ENCODE data around the gene ASCC1.

Gene ASCC1

GRCh38 chr10:72081772-72082590 lies 134.1 kb downstream of the ASCC1 start:
- no peak for DNase-seq (ENCODE audit: low read depth)

GRCh38 chr10:72081210-72081609 lies 134.9 kb downstream of the ASCC1 start:
- DNase-seq (ENCODE audit: low read depth), result no peak

DNA sequence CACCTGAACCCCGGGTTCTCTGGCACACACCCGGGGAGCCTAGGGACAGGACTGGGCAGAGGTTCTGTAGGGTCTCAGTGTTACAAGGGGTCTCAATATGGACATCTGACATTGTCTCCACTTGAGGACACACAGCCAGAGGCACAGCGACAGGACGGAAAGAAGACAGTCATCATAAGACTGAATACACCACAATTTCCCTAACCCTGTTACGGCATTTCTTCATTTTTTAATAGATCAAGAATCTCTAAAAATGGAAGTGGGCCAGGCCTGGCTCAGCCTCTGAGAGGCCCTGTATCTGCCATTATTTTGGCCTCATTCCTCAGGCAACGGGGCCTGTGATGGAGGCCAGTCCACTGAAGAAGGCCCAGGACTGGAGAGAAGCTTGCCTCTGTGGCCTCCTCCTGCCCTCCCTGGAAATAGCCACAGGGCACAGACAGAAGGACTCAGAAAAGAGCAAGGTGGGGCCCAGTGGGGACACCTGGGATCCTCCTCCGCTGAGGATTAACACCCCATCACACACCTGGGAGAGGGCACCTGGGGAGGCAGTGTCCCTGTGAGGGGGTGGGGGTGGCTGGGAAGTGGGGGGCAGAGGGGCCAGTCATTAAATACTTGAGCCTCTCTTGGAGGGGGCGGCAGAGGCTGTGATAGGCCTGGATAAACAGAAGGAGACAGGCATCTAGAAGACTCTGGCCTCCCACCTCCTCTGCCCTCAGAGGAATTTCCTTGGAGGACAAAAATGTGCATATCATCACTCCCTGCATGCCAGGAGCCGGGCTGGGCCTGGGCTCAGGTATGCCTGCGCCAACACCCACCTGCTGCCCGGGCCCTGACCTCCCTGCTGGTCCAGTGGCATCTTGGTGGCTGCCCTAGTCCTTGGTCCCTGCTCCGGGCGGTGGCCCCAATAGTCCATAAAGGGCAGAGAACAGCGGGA lies 135.8 kb downstream of the ASCC1 start:
- DNase-seq (ENCODE audit: low read depth), result no peak

DNA sequence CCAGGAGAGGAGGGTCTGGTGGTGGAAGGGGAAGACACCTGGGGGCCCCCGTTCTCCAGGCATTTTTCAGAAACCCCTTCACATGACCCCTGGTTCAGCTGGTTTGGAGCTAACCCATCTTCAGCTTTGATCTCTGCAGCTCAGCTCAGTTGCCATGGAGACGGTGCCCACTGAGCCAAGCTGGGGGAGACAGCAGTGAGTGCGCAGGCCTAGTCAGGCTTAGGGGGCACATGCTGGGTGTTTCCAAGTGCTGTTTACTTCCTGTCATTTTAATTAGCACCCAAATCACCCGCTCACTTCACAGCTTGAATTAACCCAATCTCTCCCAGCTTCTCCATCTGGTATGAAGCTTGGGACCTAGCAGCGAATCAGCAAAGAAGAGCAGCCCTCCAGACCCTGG lies 136.7 kb downstream of the ASCC1 start:
- peak; percentile 38 for DNase-seq (ENCODE audit: low read depth)

GRCh38 chr10:72077275-72077990 lies 138.6 kb downstream of the ASCC1 start:
- no peak for DNase-seq (ENCODE audit: low read depth)

DNA sequence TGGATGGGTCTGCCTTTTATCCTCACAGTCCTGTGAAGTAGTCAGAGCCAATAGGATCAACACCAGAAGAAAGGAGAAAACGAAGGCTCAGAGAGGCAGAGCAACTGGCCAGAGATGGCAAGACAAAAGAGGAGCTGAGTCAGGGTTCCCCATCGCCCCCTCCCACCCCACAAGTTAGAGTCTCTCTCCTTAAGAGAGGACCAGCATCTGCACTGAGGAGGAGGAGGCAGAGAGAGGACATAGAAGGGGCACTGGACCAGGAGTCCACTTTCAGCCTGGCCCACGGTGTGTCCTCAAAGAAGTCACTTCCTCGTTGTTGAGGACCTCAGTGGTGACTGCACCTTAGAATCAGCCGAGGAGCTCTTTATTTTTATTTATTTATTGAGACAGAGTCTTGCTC lies 139.3 kb downstream of the ASCC1 start:
- DNase-seq (ENCODE audit: low read depth), result no peak

DNA sequence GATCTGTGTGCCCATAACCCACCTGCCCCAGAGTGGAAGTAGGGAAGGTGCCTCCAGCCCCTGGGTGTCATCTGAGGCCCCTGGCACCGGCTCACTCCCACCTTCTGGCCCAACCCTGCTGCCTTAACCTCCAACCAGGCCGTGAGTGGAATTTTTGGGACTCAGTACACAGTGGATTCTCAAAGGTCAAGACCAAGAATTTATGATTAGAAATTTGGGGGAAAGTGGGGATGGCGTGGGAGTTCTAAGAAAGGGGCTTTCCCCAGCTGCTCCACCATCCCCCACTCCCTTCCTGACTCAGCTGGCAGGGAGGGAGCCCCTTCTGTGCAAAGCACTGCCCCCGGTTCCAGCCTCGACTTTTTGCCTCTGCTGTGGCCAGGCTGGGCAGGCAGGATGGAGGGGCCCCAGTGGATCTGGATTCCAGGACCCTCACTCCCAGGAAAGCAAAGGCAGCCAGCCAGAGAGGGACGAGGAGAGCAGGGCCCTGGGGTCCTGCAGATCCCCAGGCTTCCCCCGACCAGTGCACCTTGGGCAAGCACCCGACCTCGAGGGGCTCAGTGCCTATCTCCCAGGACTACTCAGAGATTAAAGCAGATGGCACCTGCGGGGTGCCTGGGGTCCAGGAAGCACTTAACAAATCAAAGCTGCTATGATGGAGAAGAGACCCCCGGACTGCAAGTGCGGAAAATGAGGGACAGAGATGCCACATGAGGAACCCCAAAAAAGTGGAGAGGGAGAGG lies 140.5 kb downstream of the ASCC1 start:
- DNase-seq (ENCODE audit: low read depth), result peak; percentile 39

GRCh38 chr10:72074574-72075375 lies 141.3 kb downstream of the ASCC1 start:
- DNase-seq (ENCODE audit: low read depth), result no peak

GRCh38 chr10:72073708-72074573 lies 142.1 kb downstream of the ASCC1 start:
- DNase-seq (ENCODE audit: low read depth), result no peak

DNA sequence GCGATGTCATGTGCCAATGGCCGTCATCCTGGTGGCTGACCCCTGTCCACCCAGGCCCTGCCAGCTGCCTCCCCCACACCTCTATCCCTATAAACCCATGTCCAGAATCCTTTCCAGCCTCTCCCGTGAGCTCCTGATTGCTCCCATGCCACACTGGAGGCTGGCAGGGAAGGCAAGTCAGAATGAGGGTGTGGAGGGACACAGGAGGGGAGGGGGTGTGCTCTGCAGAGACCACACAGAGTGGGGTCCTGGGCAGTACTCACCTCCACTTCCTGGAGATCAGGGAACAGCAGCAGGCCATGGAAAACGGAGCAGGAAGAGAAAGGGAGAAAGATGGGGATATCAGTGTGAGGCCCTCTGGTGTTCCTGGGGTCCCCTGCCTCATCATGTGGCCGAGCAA lies 143.4 kb downstream of the ASCC1 start:
- DNase-seq (ENCODE audit: low read depth), result no peak

- DNase-seq (ENCODE audit: low read depth), result no peak
Measured at GRCh38 chr10:72072046-72072445, 144.0 kb downstream of the ASCC1 start.

- DNase-seq (ENCODE audit: low read depth), result no peak
Measured at GRCh38 chr10:72069751-72070526, 146.1 kb downstream of the ASCC1 start.

- DNase-seq (ENCODE audit: low read depth), result no peak
Measured at GRCh38 chr10:72068901-72069446, 147.1 kb downstream of the ASCC1 start.

- no peak for DNase-seq (ENCODE audit: low read depth)
Measured at GRCh38 chr10:72068126-72068765, 147.8 kb downstream of the ASCC1 start.

GRCh38 chr10:72067463-72068125 lies 148.5 kb downstream of the ASCC1 start:
- no peak for DNase-seq (ENCODE audit: low read depth)

DNA sequence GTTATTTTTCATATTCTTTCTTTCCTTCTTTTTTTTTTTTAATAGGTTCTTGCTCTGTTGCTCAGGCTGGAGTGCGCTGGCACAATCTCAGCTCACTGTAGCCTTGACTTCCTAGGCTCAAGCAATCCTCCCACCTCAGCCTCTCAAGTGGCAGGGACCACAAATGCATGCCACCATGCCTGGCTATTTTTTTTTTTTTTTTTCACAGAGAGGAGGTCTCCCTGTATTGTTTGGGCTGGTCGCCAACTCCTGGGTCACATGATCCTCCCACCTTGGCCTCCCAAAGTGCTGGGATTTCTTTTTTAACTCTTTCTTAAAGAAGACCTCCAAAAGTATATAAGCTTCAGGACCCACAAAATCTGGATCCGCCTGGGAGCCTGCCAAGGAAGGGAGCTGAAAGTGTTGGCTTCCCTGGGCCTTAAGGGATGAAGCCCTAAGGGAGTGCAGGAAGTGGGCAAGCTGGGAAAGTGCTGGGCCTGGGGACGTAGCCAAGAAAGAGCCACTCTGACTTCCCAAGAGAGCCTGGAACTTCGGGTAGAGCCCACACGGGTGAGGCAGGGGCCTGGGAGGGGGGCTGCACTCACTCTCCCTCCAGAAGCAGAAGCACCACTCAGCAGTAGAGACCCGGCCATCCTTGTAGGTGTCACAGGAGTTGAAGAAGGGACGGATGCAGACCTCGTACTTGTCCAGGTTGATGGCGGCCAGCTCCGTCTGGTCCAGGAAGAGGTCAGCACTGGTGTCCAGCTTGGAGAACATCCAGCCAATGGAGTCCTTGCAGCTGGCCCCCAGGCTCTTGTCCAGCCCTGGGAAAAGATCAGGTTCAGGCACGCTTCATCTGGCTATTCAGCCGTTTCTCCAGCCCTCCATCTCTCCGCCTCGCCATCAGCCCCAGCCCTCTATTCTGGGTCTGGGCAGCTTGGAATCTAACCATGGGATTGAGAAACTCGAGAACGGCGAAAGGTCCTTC lies 149.5 kb downstream of the ASCC1 start:
- DNase-seq (ENCODE audit: low read depth), result no peak
